ENCODE results near the gene COPS7A.
"Not testable (repeated sequence)": the region's sequence is repeated elsewhere in the genome, so short reads cannot be mapped to it uniquely, and the experiment has no call there.

GRCh38 chr12:6716031-6716873 is 7.6 kb upstream of the COPS7A start:
- not testable (repeated sequence) for TF ChIP-seq EZH2 (IDR thresholded peaks at IDR 0.05; ENCODE audit: insufficient read depth, poor library complexity, severe bottlenecking); EZH2phosphoT487 (IDR thresholded peaks at IDR 0.05; ENCODE audit: insufficient read depth, low read depth)
